Vagina (tissue), 2 donors: ENCODE data around the gene TDG. TPM values are rescaled to one million over a fixed set of nuclear protein-coding genes. Genes with fewer than 3 reads are reported as not detected.

Source experiments
- DNase-seq, 2 donors: peaks; one replicate each; pipeline ENCODE4 v3.0.0-alpha.2; 2017; ENCODE audit errors: extremely low spot score in 2 of 2
- H3K27ac ChIP-seq: fragments of 200-600 bp; sonication (generic); one replicate; pipeline ENCODE4 v1.5.1; 2019
- H3K27me3 ChIP-seq: fragments of 200-600 bp; sonication (generic); one replicate; pipeline ENCODE4 v1.5.1; 2019
- H3K36me3 ChIP-seq, 2 donors: fragments of 200-600 bp; sonication (generic); one replicate each; pipeline ENCODE4 v1.5.1; 2017 to 2019
- H3K4me1 ChIP-seq: fragments of 200-600 bp; sonication (generic); one replicate; pipeline ENCODE4 v1.5.1; 2019
- H3K4me3 ChIP-seq, 2 donors: fragments of 200-600 bp; sonication (generic); 1 replicate in 1 of 2; 2 replicates in 1 of 2; pipeline ENCODE4 v1.5.1; 2016 to 2019
- H3K9me3 ChIP-seq: fragments of 200-600 bp; sonication (generic); one replicate; pipeline ENCODE4 v1.5.1; 2019
- POLR2A ChIP-seq, 2 donors: fragments of 450-650 bp; IDR thresholded peaks; one replicate each; pipeline ENCODE4 v1.6.1; 2017; ENCODE audit warnings: antibody characterized with exemption in 2 of 2, mild to moderate bottlenecking in 2 of 2, moderate library complexity in 2 of 2
- POLR2AphosphoS5 ChIP-seq, 2 donors: sonication (generic); formaldehyde crosslinking; IDR thresholded peaks; one replicate each; pipeline ENCODE4 v1.9.0; 2017; ENCODE audit warnings: antibody characterized with exemption in 2 of 2, mild to moderate bottlenecking in 2 of 2, low read depth in 1 of 2; ENCODE audit not compliant: insufficient read depth in 1 of 2
- intact Hi-C: fragments of 100-400 bp; cut with DNase I; formaldehyde crosslinking; loops from one replicate; pipeline ENCODE4 v1.15.1; 2023
- total RNA-seq: library from RNA; depleted of rRNA; stranded (reverse); fragments of >200 nt; gene quantifications from one replicate; pipeline ENCODE4 v1.2.3, GENCODE V29; 2016
- TF ChIP-seq, protein P1 (sequence below), 3 experiments: fragments of 450-650 bp in 2 of 3; fragments of 200-600 bp in 1 of 3; sonication (generic) in 1 of 3; IDR thresholded peaks; one replicate each; pipeline ENCODE4 v1.5.1; 2017 to 2019; ENCODE audit warnings: antibody characterized with exemption in 3 of 3, mild to moderate bottlenecking in 2 of 3, moderate library complexity in 2 of 3

The TDG gene
- total RNA-seq, 1 donor from 2014 or later: 24.6 TPM

GRCh38 chr12:104002686-104003085 is 37.0 kb downstream of the TDG start:
- TF ChIP-seq POLR2AphosphoS5 (IDR thresholded peaks at IDR 0.05; ENCODE audit: insufficient read depth in 1 of 2, low read depth in 1 of 2) (no peak), POLR2A (IDR thresholded peaks at IDR 0.05) (no peak)
- TF ChIP-seq, protein P1, sequence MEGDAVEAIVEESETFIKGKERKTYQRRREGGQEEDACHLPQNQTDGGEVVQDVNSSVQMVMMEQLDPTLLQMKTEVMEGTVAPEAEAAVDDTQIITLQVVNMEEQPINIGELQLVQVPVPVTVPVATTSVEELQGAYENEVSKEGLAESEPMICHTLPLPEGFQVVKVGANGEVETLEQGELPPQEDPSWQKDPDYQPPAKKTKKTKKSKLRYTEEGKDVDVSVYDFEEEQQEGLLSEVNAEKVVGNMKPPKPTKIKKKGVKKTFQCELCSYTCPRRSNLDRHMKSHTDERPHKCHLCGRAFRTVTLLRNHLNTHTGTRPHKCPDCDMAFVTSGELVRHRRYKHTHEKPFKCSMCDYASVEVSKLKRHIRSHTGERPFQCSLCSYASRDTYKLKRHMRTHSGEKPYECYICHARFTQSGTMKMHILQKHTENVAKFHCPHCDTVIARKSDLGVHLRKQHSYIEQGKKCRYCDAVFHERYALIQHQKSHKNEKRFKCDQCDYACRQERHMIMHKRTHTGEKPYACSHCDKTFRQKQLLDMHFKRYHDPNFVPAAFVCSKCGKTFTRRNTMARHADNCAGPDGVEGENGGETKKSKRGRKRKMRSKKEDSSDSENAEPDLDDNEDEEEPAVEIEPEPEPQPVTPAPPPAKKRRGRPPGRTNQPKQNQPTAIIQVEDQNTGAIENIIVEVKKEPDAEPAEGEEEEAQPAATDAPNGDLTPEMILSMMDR (IDR thresholded peaks at IDR 0.05): no peak
- intact Hi-C loops: no loop called here
- DNase-seq: no peak
- no peak overlapping the region for H3K27ac ChIP-seq
- H3K4me3 ChIP-seq: no peak overlapping the region
- no peaks in the 10 kb centered on the region for H3K27me3 ChIP-seq
- H3K36me3 ChIP-seq: no peaks in the 10 kb centered on the region
- H3K4me1 ChIP-seq: no peaks in the 10 kb centered on the region
- no peaks in the 10 kb centered on the region for H3K9me3 ChIP-seq

DNA sequence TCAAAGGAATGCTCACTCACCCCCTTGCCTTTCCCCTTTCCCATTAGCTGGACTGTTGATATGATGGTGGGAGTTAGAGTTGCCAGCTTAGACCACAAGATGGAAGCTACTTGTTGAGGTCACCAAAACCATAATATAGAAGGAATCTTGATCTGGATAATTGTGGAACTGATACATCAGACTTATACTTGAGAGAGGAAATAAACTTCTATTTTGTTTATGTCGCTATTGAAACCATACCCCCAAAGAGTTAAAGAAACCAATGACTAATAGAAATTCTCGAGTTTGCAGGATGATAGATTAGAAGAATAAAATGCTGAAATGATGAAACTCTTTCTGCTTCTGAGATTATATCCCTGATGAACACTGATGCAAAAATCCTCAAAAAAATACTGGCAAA is 37.9 kb downstream of the TDG start:
- no peak overlapping the region for H3K4me3 ChIP-seq
- H3K27ac ChIP-seq: no peak overlapping the region
- no peaks in the 10 kb centered on the region for H3K4me1 ChIP-seq
- intact Hi-C loops: no loop called here
- no peak for DNase-seq
- no peaks in the 10 kb centered on the region for H3K9me3 ChIP-seq
- H3K27me3 ChIP-seq: no peaks in the 10 kb centered on the region
- TF ChIP-seq, protein P1 (IDR thresholded peaks at IDR 0.05): no peak
- TF ChIP-seq POLR2A (IDR thresholded peaks at IDR 0.05) (no peak), POLR2AphosphoS5 (IDR thresholded peaks at IDR 0.05; ENCODE audit: insufficient read depth in 1 of 2, low read depth in 1 of 2) (no peak)
- no peaks in the 10 kb centered on the region for H3K36me3 ChIP-seq

DNA sequence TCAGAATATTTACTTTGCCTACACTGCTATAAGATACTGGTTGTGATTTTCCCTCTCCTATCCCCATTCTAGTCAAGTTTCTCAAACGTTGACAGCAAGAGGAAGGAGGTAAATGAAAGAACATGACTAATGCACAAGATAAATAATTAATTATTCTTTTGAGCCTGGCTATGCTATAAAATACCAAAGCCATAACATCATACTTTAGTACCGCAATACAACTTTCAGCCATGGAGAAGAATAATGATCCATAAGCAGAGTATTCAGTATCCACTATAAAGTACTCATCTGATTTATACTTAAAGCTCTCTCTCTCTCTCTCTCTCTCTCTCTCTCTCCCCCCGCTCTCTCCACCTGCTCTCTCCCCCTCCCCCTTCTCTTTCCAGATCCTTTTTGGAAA is 41.3 kb downstream of the TDG start:
- Histone ChIP-seq H3K27ac (no peak overlapping the region), H3K4me3 (no peak overlapping the region), H3K9me3 (no peaks in the 10 kb centered on the region), H3K27me3 (no peaks in the 10 kb centered on the region), H3K36me3 (no peaks in the 10 kb centered on the region), H3K4me1 (no peaks in the 10 kb centered on the region)
- TF ChIP-seq POLR2A (IDR thresholded peaks at IDR 0.05) (no peak), POLR2AphosphoS5 (IDR thresholded peaks at IDR 0.05; ENCODE audit: insufficient read depth in 1 of 2, low read depth in 1 of 2) (no peak)
- TF ChIP-seq, protein P1 (IDR thresholded peaks at IDR 0.05): no peak
- intact Hi-C loops: no loop called here
- no peak for DNase-seq

DNA sequence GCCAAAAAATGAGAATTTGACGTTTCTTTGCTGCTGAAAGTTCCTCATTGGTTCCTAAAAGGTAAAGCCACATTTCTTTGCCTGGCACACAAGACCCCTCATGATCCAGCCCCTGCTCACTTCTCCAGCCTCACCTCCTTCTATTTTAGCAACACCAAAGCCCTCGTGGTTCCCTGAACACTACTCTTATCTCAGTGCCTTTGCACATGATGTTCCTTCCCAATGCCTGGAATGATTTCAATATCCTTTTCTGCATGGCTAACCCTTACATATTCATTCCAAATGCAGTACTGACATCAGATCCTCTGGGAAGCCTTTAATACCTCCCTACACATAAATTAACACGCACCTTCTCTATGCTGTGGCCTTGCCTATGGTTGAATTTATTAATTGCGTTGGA is 44.4 kb downstream of the TDG start:
- Histone ChIP-seq H3K27ac (no peak overlapping the region), H3K27me3 (no peaks in the 10 kb centered on the region), H3K4me1 (no peaks in the 10 kb centered on the region), H3K36me3 (no peaks in the 10 kb centered on the region), H3K4me3 (no peak overlapping the region), H3K9me3 (no peaks in the 10 kb centered on the region)
- DNase-seq: no peak
- TF ChIP-seq, protein P1 (IDR thresholded peaks at IDR 0.05): no peak
- no peak for TF ChIP-seq POLR2A (IDR thresholded peaks at IDR 0.05)
- TF ChIP-seq POLR2AphosphoS5 (IDR thresholded peaks at IDR 0.05; ENCODE audit: insufficient read depth in 1 of 2, low read depth in 1 of 2): no peak
- intact Hi-C loops: no loop called here

DNA sequence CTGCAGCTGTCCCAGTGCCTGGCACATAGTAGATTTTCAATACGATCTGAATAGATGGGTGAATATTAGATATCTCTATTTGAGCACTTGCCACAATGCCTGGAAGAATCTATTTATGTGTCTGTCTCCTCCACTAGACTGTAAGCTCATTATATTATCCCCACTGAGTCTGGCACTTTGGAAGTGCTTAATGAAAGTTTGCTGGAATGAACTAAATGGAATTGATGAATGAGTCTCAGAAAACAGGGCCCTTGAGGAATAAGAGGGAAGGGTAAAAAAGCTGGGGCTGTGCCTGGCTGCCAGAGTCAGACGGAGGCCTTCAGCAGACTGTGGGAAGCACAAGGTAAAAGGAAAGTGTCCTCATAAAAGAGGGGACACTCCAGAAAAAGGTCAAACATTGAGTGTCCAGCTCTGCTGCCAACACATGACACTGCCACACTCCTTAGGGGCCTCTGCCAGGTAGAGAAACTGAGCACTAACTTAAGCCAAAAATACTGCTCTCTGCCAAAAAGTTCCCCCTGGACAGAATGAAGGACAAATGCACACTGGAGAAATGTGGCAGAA is 45.0 kb downstream of the TDG start:
- H3K4me1 ChIP-seq: no peaks in the 10 kb centered on the region
- DNase-seq: no peak
- intact Hi-C loops: no loop called here
- H3K27ac ChIP-seq: no peak overlapping the region
- H3K4me3 ChIP-seq: no peak overlapping the region
- TF ChIP-seq, protein P1 (IDR thresholded peaks at IDR 0.05): no peak
- no peak for TF ChIP-seq POLR2AphosphoS5 (IDR thresholded peaks at IDR 0.05; ENCODE audit: insufficient read depth in 1 of 2, low read depth in 1 of 2)
- TF ChIP-seq POLR2A (IDR thresholded peaks at IDR 0.05): no peak
- H3K9me3 ChIP-seq: no peaks in the 10 kb centered on the region
- H3K27me3 ChIP-seq: no peaks in the 10 kb centered on the region
- H3K36me3 ChIP-seq: no peaks in the 10 kb centered on the region
